Smooth muscle cell of bladder (primary cell): ENCODE measurements around the gene CXorf49. TPM values are rescaled to one million over a fixed set of nuclear protein-coding genes. Genes with fewer than 3 reads are reported as not detected.

Experiments used
- total RNA-seq: library from RNA; depleted of rRNA; stranded (reverse); fragments of >200 nt; gene quantifications from 2 replicates; pipeline ENCODE4 v1.2.3, GENCODE V29; 2014

The CXorf49 gene
- not detected in 2 replicates for total RNA-seq

DNA sequence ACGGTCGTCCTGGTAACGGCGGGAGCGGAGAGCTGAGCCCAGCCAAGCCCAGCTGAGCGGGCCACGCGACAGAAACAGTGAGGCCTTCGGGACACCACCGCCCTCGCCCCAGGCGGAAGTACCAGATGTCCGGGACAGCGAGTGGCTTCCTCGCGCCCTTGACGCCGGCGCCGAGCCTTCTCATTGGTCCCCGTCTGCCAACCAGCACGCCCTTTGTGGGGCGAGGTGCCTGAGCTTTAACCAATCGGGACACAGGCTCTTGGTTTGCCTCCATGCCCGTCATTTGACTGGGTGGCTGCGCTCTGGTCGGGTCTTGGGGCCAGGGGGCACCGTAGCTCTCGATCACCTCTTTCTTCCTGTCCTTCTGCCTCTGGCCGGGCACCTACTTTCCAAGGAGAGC lies at the start of gene CXorf49:
TSS of gene CXorf49 (minus strand) at position 101 of the 400 bp plus-strand sequence. CDS start 134 bp downstream, outside the sequence.

GRCh38 chrX:71763049-71763448 lies 45.0 kb upstream of the CXorf49 start, which contains the start of gene CXorf49B:
Gene CXorf49B, plus strand, starts transcription at chrX:71763349. Its CDS starts 75 bp downstream, at chrX:71763424.

GRCh38 chrX:71667328-71668247 lies 50.5 kb downstream of the CXorf49 start, which contains the start of gene LOC101059915:
Gene LOC101059915, plus strand, starts transcription at chrX:71667546.

Other genes starting within 250 kb of the CXorf49 start
- 63.3 and 78.9 TPM in 2 replicates for gene OGT, start 185.2 kb downstream of the CXorf49 start, total RNA-seq
- gene GCNA, start 139.8 kb downstream of the CXorf49 start, total RNA-seq: 1.5 and 2.0 TPM in 2 replicates
- gene CXCR3, start 99.8 kb downstream of the CXorf49 start, total RNA-seq: not detected in 2 replicates
- not detected in 2 replicates for gene CXorf49B, start 45.1 kb upstream of the CXorf49 start, total RNA-seq
- 0.14 and 0.28 TPM in 2 replicates for gene NHSL2, start 192.6 kb upstream of the CXorf49 start, total RNA-seq